ENCODE data around the gene RNASEH2C.

- TF ChIP-seq, protein P1, sequence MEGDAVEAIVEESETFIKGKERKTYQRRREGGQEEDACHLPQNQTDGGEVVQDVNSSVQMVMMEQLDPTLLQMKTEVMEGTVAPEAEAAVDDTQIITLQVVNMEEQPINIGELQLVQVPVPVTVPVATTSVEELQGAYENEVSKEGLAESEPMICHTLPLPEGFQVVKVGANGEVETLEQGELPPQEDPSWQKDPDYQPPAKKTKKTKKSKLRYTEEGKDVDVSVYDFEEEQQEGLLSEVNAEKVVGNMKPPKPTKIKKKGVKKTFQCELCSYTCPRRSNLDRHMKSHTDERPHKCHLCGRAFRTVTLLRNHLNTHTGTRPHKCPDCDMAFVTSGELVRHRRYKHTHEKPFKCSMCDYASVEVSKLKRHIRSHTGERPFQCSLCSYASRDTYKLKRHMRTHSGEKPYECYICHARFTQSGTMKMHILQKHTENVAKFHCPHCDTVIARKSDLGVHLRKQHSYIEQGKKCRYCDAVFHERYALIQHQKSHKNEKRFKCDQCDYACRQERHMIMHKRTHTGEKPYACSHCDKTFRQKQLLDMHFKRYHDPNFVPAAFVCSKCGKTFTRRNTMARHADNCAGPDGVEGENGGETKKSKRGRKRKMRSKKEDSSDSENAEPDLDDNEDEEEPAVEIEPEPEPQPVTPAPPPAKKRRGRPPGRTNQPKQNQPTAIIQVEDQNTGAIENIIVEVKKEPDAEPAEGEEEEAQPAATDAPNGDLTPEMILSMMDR (IDR thresholded peaks at IDR 0.05) = no peak
- no peak for TF ChIP-seq POLR2AphosphoS5 (IDR thresholded peaks at IDR 0.05; ENCODE audit: low read depth, low read length)
- no peak for TF ChIP-seq RFX5 (IDR thresholded peaks at IDR 0.05; ENCODE audit: low read length)
These were observed 12.1 kb downstream of the RNASEH2C start for GRCh38 chr11:65708451-65708850.
